Measurements from ENCODE around the gene DNAH10.

DNAH10 gene

DNA sequence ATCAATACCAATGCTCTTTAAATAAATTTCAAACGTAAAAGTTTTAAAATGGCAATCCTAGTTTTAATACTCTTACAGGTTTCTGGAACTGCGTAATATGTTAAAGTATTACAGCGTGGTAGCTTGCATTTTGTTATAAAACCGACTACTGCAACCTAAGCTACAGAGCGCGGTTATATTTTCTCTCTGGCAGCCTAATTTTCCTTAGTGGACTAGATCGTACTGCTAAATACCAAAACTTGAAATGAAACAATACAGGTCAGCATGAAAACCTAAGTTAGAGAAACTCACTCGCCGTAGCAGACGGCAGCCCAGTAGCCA lies 209.3 kb downstream of the DNAH10 start:
- no peaks in the 10 kb centered on the region for H3K9me3 ChIP-seq (ENCODE audit: control insufficient read depth in 1 of 2, low read length in 2 of 2)
- peaks cover 0 to 3% of the 10 kb centered on the region in 2 donors for H3K36me3 ChIP-seq (ENCODE audit: control insufficient read depth in 1 of 2, insufficient read depth in 2 of 2, low read length in 2 of 2)
- H3K4me1 ChIP-seq (ENCODE audit: control insufficient read depth in 1 of 2, insufficient read depth in 2 of 2, low read length in 2 of 2) = peaks cover 7% of the 10 kb centered on the region in 2 donors
- H3K27me3 ChIP-seq (ENCODE audit: control insufficient read depth in 1 of 2, insufficient read depth in 2 of 2, low read length in 2 of 2) = no peaks in the 10 kb centered on the region
- H3K4me3 ChIP-seq (ENCODE audit: low read depth in 1 of 2, low read length in 2 of 2) = peak overlapping the region; percentile 84 to 89
- H3K9ac ChIP-seq (ENCODE audit: low read depth in 1 of 2, low read length in 2 of 2) = peak overlapping the region; percentile 81 to 85
- no peak overlapping the region for H3K27ac ChIP-seq (ENCODE audit: low read depth, low read length)

DNA sequence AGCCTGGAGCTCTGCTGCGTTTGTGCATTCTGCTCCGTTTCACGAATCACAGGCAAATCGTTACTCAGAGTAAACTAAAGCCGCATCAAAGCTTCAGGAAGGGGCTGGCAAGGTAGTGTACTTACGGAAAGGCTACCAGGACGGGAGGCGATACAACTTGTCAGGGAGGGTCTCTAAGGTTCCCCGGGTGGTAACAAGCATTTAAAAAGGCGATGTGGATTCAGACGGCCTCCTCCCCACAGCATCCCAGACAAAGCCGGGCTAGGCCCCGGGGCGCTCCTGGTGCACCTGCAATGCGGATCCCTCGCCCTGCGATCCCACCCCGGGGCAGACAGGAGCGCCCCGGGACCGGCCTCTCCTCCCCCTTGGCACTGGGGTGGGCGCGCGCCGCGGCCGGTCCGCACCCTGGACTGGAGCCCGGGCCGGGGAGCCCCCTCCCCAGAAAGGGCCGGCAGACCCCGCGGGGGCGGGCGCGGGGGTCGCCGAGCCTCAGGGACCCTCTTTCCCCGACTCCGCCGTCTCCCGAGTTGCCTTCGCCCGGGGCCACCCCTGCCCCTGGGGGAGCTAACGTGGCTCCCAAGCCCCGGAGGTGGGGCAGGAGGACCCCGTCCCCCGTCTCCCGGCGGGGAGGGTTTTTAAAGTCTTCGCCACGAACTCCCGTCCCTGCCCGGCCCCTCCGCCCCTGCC lies 209.8 kb downstream of the DNAH10 start:
- H3K9ac ChIP-seq (ENCODE audit: low read depth in 1 of 2, low read length in 2 of 2) = peak overlapping the region; percentile 81 to 85
- peaks cover 0 to 4% of the 10 kb centered on the region in 2 donors for H3K36me3 ChIP-seq (ENCODE audit: control insufficient read depth in 1 of 2, insufficient read depth in 2 of 2, low read length in 2 of 2)
- H3K27me3 ChIP-seq (ENCODE audit: control insufficient read depth in 1 of 2, insufficient read depth in 2 of 2, low read length in 2 of 2) = no peaks in the 10 kb centered on the region
- H3K9me3 ChIP-seq (ENCODE audit: control insufficient read depth in 1 of 2, low read length in 2 of 2) = no peaks in the 10 kb centered on the region
- peak overlapping the region; percentile 84 for H3K27ac ChIP-seq (ENCODE audit: low read depth, low read length)
- H3K4me1 ChIP-seq (ENCODE audit: control insufficient read depth in 1 of 2, insufficient read depth in 2 of 2, low read length in 2 of 2) = peaks cover 7% of the 10 kb centered on the region in 2 donors
- H3K4me3 ChIP-seq (ENCODE audit: low read depth in 1 of 2, low read length in 2 of 2) = peak overlapping the region; percentile 84 to 89

DNA sequence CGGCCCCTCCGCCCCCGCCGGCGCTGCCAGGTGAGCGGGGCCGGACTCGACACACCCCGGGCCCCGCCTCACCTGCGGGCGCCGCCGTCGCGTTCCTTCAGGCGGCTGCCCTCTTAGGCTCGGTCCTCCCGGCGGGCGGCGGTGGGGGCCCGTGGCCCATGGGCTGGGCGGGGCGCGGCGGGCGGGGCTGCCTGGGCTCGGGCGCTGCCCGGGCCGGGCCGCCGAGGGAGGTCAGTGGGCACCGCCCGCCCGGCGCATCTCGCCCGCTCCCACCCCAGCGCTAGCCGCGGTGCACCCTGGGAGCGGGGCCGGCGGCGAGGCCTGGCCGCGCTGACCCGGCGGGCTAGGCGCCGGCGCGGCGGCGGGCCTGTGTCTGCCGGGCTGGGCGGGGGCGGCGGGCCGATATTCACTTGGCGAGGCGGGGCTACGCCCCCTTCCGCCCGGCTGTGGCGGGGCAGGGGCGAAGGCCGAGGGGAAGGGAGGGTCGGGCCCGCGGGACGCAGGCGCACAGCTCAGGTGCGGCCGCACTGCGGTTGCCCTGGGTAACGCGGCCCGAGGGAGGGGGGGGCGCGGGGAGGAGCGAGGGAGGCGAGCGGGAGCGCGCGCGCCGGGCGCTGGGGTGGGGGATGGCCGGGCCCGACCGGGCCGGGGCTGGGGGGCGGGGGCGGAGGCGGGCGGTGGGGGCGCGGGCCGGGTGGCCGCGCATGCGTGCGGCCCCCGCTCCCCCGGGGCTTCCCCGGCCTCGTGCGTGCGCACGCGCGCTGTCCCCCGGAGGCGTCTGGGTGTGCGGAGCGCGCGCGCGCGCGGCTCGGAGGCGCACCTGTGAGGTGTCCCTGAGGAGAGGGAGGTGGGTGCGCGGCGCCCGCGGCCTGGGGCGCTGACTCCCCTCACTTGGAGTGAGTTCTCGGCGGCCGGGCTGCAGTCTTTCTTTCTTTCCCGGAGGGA lies 210.6 kb downstream of the DNAH10 start, which contains the start of the genes CCDC92 and ZNF664:
Gene CCDC92 (minus strand): TSS at position 375 of the 945 bp plus-strand sequence. CDS start 28,526 bp downstream, outside the sequence.
Gene ZNF664 (plus strand): TSS at position 759 of the 945 bp plus-strand sequence. CDS start 38,930 bp downstream, outside the sequence.
- Histone ChIP-seq H3K36me3 (ENCODE audit: control insufficient read depth in 1 of 2, insufficient read depth in 2 of 2, low read length in 2 of 2) (peaks cover 5 to 9% of the 10 kb centered on the region in 2 donors), H3K4me1 (ENCODE audit: control insufficient read depth in 1 of 2, insufficient read depth in 2 of 2, low read length in 2 of 2) (peaks cover 7% of the 10 kb centered on the region in 2 donors), H3K27ac (ENCODE audit: low read depth, low read length) (peak within 1 kb of the TSS; percentile 84), H3K9me3 (ENCODE audit: control insufficient read depth in 1 of 2, low read length in 2 of 2) (no peaks in the 10 kb centered on the region), H3K27me3 (ENCODE audit: control insufficient read depth in 1 of 2, insufficient read depth in 2 of 2, low read length in 2 of 2) (no peaks in the 10 kb centered on the region), H3K4me3 (ENCODE audit: low read depth in 1 of 2, low read length in 2 of 2) (peak within 1 kb of the TSS; percentile 84 to 89), H3K9ac (ENCODE audit: low read depth in 1 of 2, low read length in 2 of 2) (peak within 1 kb of the TSS; percentile 81 to 85)

DNA sequence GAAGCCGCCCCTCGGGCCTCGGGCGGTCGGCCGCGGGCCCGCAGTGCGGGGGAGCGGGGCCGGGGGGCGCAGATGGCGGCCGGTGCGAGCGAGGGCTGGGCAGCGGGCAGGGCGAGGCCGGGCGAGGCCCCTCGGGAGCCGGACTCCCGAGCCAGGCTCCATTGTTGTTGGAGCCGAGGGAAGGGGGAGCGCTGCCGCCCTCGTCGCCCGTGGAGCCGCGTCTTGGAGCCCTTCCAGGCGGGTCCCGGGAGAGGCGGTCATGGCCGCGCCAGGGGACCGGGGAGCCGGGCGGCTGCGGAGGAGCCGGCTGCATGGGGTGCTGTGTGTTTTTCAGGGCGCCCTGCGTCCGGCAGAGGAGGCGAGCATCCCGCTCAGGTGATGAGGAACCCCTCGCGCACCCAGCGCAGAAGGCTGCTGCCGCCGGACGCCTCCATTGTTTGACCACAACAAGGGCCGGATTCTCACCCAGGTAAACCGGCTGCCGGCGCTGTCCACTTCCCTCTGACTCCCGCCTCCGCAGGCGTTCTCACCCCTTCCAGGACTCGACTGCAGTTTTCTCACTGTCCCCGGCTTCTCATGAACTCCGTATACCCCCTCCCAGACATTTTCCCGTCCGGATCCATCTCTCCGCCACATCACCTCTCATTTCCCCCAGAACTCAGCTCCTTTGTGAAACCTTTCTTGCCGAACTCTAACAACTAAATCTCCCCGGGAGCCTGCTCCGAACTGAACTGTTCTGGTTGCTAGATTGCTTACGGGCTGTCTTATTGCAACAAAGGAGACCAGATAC lies 211.6 kb downstream of the DNAH10 start:
- peaks cover 7% of the 10 kb centered on the region in 2 donors for H3K4me1 ChIP-seq (ENCODE audit: control insufficient read depth in 1 of 2, insufficient read depth in 2 of 2, low read length in 2 of 2)
- H3K27me3 ChIP-seq (ENCODE audit: control insufficient read depth in 1 of 2, insufficient read depth in 2 of 2, low read length in 2 of 2) = no peaks in the 10 kb centered on the region
- H3K27ac ChIP-seq (ENCODE audit: low read depth, low read length) = peak overlapping the region; percentile 54
- H3K9me3 ChIP-seq (ENCODE audit: control insufficient read depth in 1 of 2, low read length in 2 of 2) = no peaks in the 10 kb centered on the region
- peak overlapping the region; percentile 63 to 75 for H3K4me3 ChIP-seq (ENCODE audit: low read depth in 1 of 2, low read length in 2 of 2)
- peak overlapping the region; percentile 50 to 59 for H3K9ac ChIP-seq (ENCODE audit: low read depth in 1 of 2, low read length in 2 of 2)
- H3K36me3 ChIP-seq (ENCODE audit: control insufficient read depth in 1 of 2, insufficient read depth in 2 of 2, low read length in 2 of 2) = peaks cover 6 to 10% of the 10 kb centered on the region in 2 donors

DNA sequence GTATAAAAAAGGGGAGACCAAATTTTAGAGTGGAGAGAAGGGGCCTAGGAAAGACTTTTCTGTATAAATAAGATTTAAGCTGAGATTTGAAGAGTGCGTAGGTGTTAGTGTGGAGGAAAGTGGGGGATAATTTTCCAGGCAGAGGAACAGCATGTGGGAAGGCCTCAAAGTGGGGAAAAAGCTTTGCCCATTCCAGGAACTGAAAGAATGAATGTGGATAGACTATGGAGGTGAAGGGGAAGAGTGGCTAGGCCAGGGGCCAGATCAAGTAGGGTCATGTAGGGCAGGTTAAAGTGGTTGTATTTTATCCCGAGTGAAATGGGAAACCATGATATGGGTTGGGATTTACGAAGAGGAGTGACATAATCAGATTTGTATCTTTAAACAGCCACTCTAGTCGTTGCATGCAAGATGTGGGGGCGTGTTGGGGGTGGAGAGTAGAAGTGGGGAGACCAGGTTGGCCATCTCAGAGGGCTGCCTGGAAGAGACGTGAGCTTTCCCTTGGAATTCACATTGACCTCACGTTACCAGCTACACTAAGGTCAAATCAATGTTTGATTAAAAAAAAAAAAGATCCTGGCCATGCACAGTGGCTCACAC lies 214.2 kb downstream of the DNAH10 start:
- no peaks in the 10 kb centered on the region for H3K9me3 ChIP-seq (ENCODE audit: control insufficient read depth in 1 of 2, low read length in 2 of 2)
- no peaks in the 10 kb centered on the region for H3K27me3 ChIP-seq (ENCODE audit: control insufficient read depth in 1 of 2, insufficient read depth in 2 of 2, low read length in 2 of 2)
- H3K36me3 ChIP-seq (ENCODE audit: control insufficient read depth in 1 of 2, insufficient read depth in 2 of 2, low read length in 2 of 2) = peaks cover 6 to 14% of the 10 kb centered on the region in 2 donors
- H3K9ac ChIP-seq (ENCODE audit: low read depth in 1 of 2, low read length in 2 of 2) = no peak overlapping the region
- peaks cover 7% of the 10 kb centered on the region in 2 donors for H3K4me1 ChIP-seq (ENCODE audit: control insufficient read depth in 1 of 2, insufficient read depth in 2 of 2, low read length in 2 of 2)
- no peak overlapping the region for H3K27ac ChIP-seq (ENCODE audit: low read depth, low read length)
- H3K4me3 ChIP-seq (ENCODE audit: low read depth in 1 of 2, low read length in 2 of 2) = no peak overlapping the region

DNA sequence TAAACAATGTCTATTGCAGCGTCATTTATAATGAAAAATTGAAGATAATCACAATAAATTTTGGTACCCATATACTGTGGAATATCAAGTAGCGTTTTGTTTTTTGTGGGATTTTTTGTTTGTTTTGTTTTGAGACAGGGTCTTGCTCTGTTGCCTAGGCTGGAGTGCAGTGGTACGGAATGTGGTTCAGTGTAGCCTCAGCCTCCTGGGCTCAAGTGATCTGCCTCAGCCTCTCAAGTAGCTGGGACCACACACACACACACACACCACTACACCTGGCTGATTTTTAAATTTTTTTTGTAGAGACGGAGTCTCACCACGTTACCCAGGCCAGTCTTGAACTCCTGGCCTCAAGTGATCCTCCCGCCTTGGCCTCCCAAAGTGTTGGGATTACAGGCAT lies 217.5 kb downstream of the DNAH10 start:
- Histone ChIP-seq H3K4me1 (ENCODE audit: control insufficient read depth in 1 of 2, insufficient read depth in 2 of 2, low read length in 2 of 2) (peaks cover 5% of the 10 kb centered on the region in 2 donors), H3K36me3 (ENCODE audit: control insufficient read depth in 1 of 2, insufficient read depth in 2 of 2, low read length in 2 of 2) (peaks cover 11 to 20% of the 10 kb centered on the region in 2 donors), H3K9ac (ENCODE audit: low read depth in 1 of 2, low read length in 2 of 2) (no peak overlapping the region), H3K27me3 (ENCODE audit: control insufficient read depth in 1 of 2, insufficient read depth in 2 of 2, low read length in 2 of 2) (no peaks in the 10 kb centered on the region), H3K4me3 (ENCODE audit: low read depth in 1 of 2, low read length in 2 of 2) (no peak overlapping the region), H3K27ac (ENCODE audit: low read depth, low read length) (no peak overlapping the region), H3K9me3 (ENCODE audit: control insufficient read depth in 1 of 2, low read length in 2 of 2) (no peaks in the 10 kb centered on the region)

DNA sequence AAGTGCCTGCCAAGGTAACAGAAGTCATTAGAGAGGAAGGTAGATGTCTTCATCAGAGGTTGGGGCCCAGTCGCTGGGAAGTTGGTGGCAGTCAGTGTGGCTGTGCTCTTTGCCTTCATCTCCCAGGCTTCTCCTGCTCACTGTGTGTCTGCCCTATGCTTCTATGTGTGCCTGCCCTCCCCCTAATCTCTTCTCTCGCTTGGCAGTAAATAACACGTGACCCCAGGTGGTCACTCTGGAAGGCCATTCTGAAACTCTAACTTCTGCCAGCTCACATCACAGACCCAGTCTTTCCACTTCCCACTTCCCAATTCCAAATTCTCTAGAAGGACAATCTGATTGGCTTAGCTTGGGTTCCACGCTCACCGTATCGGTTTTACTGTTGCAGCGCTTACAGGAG lies 220.2 kb downstream of the DNAH10 start:
- no peaks in the 10 kb centered on the region for H3K27me3 ChIP-seq (ENCODE audit: control insufficient read depth in 1 of 2, insufficient read depth in 2 of 2, low read length in 2 of 2)
- no peak overlapping the region for H3K9ac ChIP-seq (ENCODE audit: low read depth in 1 of 2, low read length in 2 of 2)
- peaks cover 8 to 15% of the 10 kb centered on the region in 2 donors for H3K4me1 ChIP-seq (ENCODE audit: control insufficient read depth in 1 of 2, insufficient read depth in 2 of 2, low read length in 2 of 2)
- no peak overlapping the region for H3K4me3 ChIP-seq (ENCODE audit: low read depth in 1 of 2, low read length in 2 of 2)
- no peaks in the 10 kb centered on the region for H3K9me3 ChIP-seq (ENCODE audit: control insufficient read depth in 1 of 2, low read length in 2 of 2)
- H3K36me3 ChIP-seq (ENCODE audit: control insufficient read depth in 1 of 2, insufficient read depth in 2 of 2, low read length in 2 of 2) = peaks cover 11 to 15% of the 10 kb centered on the region in 2 donors
- no peak overlapping the region for H3K27ac ChIP-seq (ENCODE audit: low read depth, low read length)

DNA sequence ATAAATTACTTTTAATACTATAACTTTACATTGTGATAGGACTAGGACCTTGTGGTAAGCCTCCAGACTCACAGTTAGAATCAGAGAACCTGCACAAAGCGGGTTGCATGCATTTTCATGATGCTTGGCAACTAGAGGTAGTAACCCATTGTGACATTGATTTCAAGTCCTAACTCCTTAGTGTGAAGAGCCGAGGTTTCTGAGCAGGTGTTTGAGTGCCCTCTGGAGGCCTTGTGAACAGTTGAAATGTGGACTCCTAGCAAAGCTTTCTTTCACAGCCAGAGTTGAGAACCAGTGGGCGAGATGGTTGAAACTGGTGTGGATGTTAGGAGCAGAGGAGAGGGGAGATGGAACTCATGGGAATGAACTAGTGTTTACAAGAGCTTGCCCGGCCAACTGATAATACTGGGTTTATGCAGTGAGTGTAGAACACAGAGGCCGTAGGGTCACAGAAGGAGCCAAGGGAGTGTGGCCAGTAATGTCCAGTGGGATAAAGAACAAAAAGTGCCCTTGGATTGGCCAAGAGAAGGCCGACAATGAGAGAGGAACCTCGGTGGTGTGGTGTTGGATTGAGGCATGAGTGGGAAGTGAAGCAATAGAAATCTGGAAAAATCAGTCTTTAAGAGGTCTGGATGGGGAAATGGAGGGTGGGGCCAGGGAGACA lies 221.9 kb downstream of the DNAH10 start:
- no peak overlapping the region for H3K9ac ChIP-seq (ENCODE audit: low read depth in 1 of 2, low read length in 2 of 2)
- no peaks in the 10 kb centered on the region for H3K27me3 ChIP-seq (ENCODE audit: control insufficient read depth in 1 of 2, insufficient read depth in 2 of 2, low read length in 2 of 2)

DNA sequence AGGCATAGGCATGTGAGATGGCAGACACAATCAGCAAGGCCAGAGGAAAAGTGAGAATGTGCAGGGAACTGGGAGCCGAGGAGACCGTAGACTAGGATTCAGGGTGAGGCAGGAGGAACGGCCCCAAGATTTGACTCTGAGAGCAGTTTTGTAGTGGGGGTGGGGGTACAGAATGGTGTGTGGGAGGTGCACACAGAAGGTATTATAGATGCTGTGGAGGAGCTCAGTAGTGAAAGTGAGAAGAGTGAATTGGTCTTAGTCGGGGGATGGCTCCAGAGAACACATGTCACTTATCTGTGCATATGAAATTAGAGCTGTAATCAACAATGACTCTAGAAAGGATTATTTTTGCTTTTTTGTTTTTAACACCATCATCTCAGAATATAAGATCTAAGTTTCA lies 222.8 kb downstream of the DNAH10 start:
- peaks cover 6 to 25% of the 10 kb centered on the region in 2 donors for H3K36me3 ChIP-seq (ENCODE audit: control insufficient read depth in 1 of 2, insufficient read depth in 2 of 2, low read length in 2 of 2)
- H3K9me3 ChIP-seq (ENCODE audit: control insufficient read depth in 1 of 2, low read length in 2 of 2) = no peaks in the 10 kb centered on the region
- no peak overlapping the region for H3K27ac ChIP-seq (ENCODE audit: low read depth, low read length)
- no peak overlapping the region for H3K4me3 ChIP-seq (ENCODE audit: low read depth in 1 of 2, low read length in 2 of 2)
- H3K27me3 ChIP-seq (ENCODE audit: control insufficient read depth in 1 of 2, insufficient read depth in 2 of 2, low read length in 2 of 2) = no peaks in the 10 kb centered on the region
- H3K4me1 ChIP-seq (ENCODE audit: control insufficient read depth in 1 of 2, insufficient read depth in 2 of 2, low read length in 2 of 2) = peaks cover 16 to 27% of the 10 kb centered on the region in 2 donors
- no peak overlapping the region for H3K9ac ChIP-seq (ENCODE audit: low read depth in 1 of 2, low read length in 2 of 2)

More for the DNA sequence above, 221.9 kb downstream of the DNAH10 start:
- Histone ChIP-seq H3K4me3 (ENCODE audit: low read depth in 1 of 2, low read length in 2 of 2) (no peak overlapping the region), H3K27ac (ENCODE audit: low read depth, low read length) (no peak overlapping the region), H3K36me3 (ENCODE audit: control insufficient read depth in 1 of 2, insufficient read depth in 2 of 2, low read length in 2 of 2) (peaks cover 6 to 18% of the 10 kb centered on the region in 2 donors), H3K9me3 (ENCODE audit: control insufficient read depth in 1 of 2, low read length in 2 of 2) (no peaks in the 10 kb centered on the region), H3K4me1 (ENCODE audit: control insufficient read depth in 1 of 2, insufficient read depth in 2 of 2, low read length in 2 of 2) (peaks cover 11 to 17% of the 10 kb centered on the region in 2 donors)

Measured in duodenal mucosa (tissue), 2 donors.